ENCODE data around the gene AIFM3. TPM values are rescaled to one million over a fixed set of nuclear protein-coding genes. Genes with fewer than 3 reads are reported as not detected.
A peak's percentile ranks its signal among the peaks of the same experiment; 100 is the strongest.

AIFM3 gene
- polyA plus RNA-seq, 2 of the 4 experiments (the other 2 are of a cell fraction): 1.4 to 3.6 TPM

DNA sequence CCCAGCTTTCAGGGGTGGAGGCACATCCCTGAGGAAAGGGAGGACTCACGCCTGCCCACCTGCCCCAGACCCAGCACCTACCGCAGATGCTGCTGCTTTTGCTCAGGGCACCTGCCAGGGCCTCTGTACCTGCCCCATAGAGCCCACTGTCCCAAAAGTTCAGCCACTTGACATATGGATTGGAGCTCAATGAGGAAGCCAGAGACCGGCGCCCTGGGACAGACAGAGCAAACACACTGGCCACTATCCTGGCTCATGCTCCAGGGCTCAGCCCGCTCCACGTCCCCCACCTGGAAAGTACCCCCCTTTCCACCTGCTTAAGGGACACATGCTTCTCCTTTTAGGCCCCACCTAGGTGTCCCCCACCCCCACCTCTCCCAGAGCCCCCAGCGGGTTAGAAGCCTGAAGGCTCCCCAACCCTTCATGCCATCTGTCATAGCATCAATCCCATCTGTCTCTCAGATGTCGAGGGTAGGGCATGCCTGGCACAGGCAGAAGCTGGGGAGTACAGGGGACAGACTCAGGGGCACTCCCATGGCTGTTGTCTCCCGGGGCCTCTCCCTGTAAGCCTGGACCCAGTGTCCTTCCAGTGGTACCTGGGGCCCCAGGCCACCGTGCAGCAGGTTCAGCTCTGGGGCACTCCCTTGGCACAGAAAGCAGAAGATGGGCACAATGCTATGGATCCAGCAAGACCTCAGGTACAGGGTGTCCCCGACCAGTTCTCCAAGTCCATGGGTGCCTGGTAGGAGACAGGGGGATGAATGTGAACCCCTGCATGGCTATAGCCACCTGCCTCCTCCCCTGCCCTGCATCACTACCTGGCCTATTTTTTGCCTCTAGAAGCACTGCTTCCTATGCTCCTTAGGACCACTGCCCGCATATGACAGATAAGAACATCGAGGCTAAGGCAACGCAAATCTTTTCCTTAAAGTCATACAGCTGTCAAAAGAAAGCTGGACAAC lies 45.7 kb downstream of the AIFM3 start:
- H3K4me1 ChIP-seq: peaks cover 18% of the 10 kb centered on the region
- ChIA-PET POLR2A (no interaction called here), CTCF (interaction anchor here (0.7 to 1.2 kb wide), 2 partner anchors 8 to 40 kb away, joined by 3 to 4 read pairs; no protein-coding TSS in a partner anchor)
- DNase-seq (ENCODE audit: low read depth in 1 of 2, low spot score in 1 of 2) (no peak), ATAC-seq (no peak), FAIRE-seq (no peak)
- no peak overlapping the region for H3K27ac ChIP-seq
- H3K4me3 ChIP-seq: no peak overlapping the region
- no peaks in the 10 kb centered on the region for H3K9me3 ChIP-seq
- WGBS (ENCODE audit: missing lambda C conversion rate): 93% methylated on average over 6 of the region's 14 CpGs
- no peak for TF ChIP-seq ZSCAN20 (CRISPR knock-in tag; IDR thresholded peaks at IDR 0.05)
- no peak overlapping the region for H3K4me2 ChIP-seq

DNA sequence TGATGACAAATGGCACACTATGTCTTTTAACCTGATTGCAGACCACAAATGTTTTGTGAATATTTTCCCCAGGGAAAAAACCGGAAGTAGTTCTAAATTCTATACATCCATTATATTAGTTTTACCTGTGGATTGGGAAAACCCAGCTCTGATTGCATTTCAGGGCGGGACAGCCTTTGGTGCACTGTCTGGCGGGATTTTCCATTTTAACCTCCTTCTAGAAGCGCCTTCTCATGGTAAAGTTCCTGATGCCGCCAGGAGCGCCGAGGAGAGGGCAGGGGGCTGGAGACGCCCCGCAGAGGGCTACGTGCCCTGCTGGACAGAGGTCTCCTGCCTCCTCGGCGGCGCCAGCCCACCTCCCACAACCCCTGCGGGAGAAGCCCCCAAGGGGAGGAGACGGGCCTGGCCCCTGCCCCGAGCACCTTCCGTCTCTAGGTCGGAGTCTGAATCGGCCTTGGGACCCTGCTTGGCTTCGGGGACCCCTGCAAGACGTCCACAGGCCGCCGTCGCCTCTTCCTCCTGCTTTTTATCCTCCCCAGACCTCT lies 46.7 kb downstream of the AIFM3 start:
- ChIA-PET POLR2A (interaction anchor here (2.6 kb wide), 1 partner anchor 12 kb away, joined by 8 read pairs; the partner anchor contains the start of gene THAP7), CTCF (no interaction called here)

DNA sequence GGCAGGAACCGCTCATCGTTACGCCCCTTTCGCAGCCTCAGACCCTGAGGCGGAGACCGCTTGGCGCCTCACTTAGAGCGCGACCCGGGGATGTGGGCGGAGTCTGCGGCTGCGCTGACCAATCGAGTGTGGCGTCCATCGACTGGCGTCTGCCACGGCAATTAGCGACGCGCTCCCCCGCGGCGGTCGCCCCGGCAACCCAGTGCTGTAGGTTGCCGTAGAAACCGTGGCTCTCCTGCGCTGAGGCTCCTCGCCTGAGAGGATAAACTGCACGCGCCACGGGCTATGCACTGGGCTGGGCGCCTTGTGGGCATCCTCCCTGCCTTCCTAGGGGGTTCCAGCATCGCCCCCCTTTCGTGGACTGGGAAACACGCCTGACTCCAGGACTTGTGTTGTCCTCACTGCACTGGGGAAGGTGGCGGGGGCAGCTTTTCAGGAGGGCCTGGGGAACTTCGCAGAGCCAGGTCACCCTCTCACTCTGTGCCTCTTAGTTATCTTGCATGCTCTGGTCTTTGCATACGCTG lies 47.2 kb downstream of the AIFM3 start:
- peak; percentile 70 to 74 for DNase-seq (ENCODE audit: low read depth in 1 of 2, low spot score in 1 of 2)
- no peaks in the 10 kb centered on the region for H3K9me3 ChIP-seq
- H3K4me2 ChIP-seq: peak overlapping the region; percentile 98
- 6% methylated on average over 13 of the region's 40 CpGs for WGBS (ENCODE audit: missing lambda C conversion rate)
- peak overlapping the region; percentile 44 for H3K4me3 ChIP-seq
- peaks cover 18% of the 10 kb centered on the region for H3K4me1 ChIP-seq
- CTCF ChIA-PET: interaction anchor here (1.1 to 1.4 kb wide), 2 partner anchors 88 to 90 kb away, joined by 3 read pairs; no protein-coding TSS in a partner anchor
- peak; percentile 77 to 92 for ATAC-seq
- H3K27ac ChIP-seq: peak overlapping the region; percentile 68 to 80
- TF ChIP-seq, protein P1, sequence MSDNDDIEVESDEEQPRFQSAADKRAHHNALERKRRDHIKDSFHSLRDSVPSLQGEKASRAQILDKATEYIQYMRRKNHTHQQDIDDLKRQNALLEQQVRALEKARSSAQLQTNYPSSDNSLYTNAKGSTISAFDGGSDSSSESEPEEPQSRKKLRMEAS (IDR thresholded peaks at IDR 0.05): peak; percentile 43
- TF ChIP-seq, protein P2, sequence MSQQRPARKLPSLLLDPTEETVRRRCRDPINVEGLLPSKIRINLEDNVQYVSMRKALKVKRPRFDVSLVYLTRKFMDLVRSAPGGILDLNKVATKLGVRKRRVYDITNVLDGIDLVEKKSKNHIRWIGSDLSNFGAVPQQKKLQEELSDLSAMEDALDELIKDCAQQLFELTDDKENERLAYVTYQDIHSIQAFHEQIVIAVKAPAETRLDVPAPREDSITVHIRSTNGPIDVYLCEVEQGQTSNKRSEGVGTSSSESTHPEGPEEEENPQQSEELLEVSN (IDR thresholded peaks at IDR 0.05; ENCODE audit: borderline replicate concordance, low read depth): peak; percentile 28; the same call in 1 of the 2 replicates
- TF ChIP-seq FOSL2 (IDR thresholded peaks at IDR 0.05) (no peak), FOSL2 (CRISPR knock-in tag; IDR thresholded peaks at IDR 0.05) (no peak)
- FAIRE-seq: no peak
- POLR2A ChIA-PET: interaction anchor here (2.6 kb wide), 1 partner anchor 12 kb away, joined by 8 read pairs; the partner anchor contains the start of gene THAP7

More for the DNA sequence above, 46.7 kb downstream of the AIFM3 start:
- H3K4me1 ChIP-seq: peaks cover 18% of the 10 kb centered on the region
- ATAC-seq (peak in 1 of 2 experiments; percentile 11; a peak in 2 of 6 replicates), DNase-seq (ENCODE audit: low read depth in 1 of 2, low spot score in 1 of 2) (no peak), FAIRE-seq (no peak)
- TF ChIP-seq EHMT2 (IDR thresholded peaks at IDR 0.05; ENCODE audit: low read depth) (no peak), CHD2 (IDR thresholded peaks at IDR 0.05; ENCODE audit: low read length, partially characterized antibody) (no peak), CBX8 (IDR thresholded peaks at IDR 0.05) (no peak), KDM5A (IDR thresholded peaks at IDR 0.05) (no peak), ZFP36 (IDR thresholded peaks at IDR 0.05; ENCODE audit: borderline replicate concordance, partially characterized antibody) (no peak), HOXA7 (CRISPR knock-in tag; IDR thresholded peaks at IDR 0.05) (no peak), RARB (CRISPR knock-in tag; IDR thresholded peaks at IDR 0.05) (no peak), KDM1A (IDR thresholded peaks at IDR 0.05; ENCODE audit: low read depth) (no peak), RFX5 (IDR thresholded peaks at IDR 0.05) (no peak), ZSCAN20 (CRISPR knock-in tag; IDR thresholded peaks at IDR 0.05) (no peak), SREBF2 (IDR thresholded peaks at IDR 0.05) (no peak), CBX2 (IDR thresholded peaks at IDR 0.05; ENCODE audit: borderline replicate concordance, low read depth) (no peak), SMC3 (IDR thresholded peaks at IDR 0.05) (no peak), POLR2AphosphoS2 (conservative IDR thresholded peaks at IDR 0.05; ENCODE audit: low read length) (no peak)
- peak overlapping the region; percentile 98 for H3K4me2 ChIP-seq
- H3K9me3 ChIP-seq: no peaks in the 10 kb centered on the region
- 63% methylated on average over 16 of the region's 24 CpGs for whole genome bisulfite sequencing (ENCODE audit: missing lambda C conversion rate)
- peak overlapping the region; percentile 68 to 80 for H3K27ac ChIP-seq
- peak overlapping the region; percentile 44 for H3K4me3 ChIP-seq

All from A549 (cell line).